ENCODE results near the gene CACNB4.
A peak's percentile ranks its signal among the peaks of the same experiment; 100 is the strongest.

Gene CACNB4

GRCh38 chr2:151974988-151975387 lies 123.9 kb downstream of the CACNB4 start:
- no peak for DNase-seq (ENCODE audit: low spot score)

GRCh38 chr2:151973901-151974199 lies 125.0 kb downstream of the CACNB4 start:
- peak; percentile 92 for DNase-seq (ENCODE audit: low spot score)

GRCh38 chr2:151973013-151973900 lies 125.6 kb downstream of the CACNB4 start:
- DNase-seq (ENCODE audit: low spot score): peak; percentile 65

GRCh38 chr2:151972241-151973012 lies 126.4 kb downstream of the CACNB4 start:
- DNase-seq (ENCODE audit: low spot score): peak; percentile 26

GRCh38 chr2:151971301-151972051 lies 127.4 kb downstream of the CACNB4 start:
- DNase-seq (ENCODE audit: low spot score): no peak

GRCh38 chr2:151968770-151969470 lies 129.9 kb downstream of the CACNB4 start:
- DNase-seq (ENCODE audit: low spot score): no peak

GRCh38 chr2:151967829-151968722 lies 130.8 kb downstream of the CACNB4 start:
- no peak for DNase-seq (ENCODE audit: low spot score)

GRCh38 chr2:151965884-151966283 lies 133.0 kb downstream of the CACNB4 start:
- DNase-seq (ENCODE audit: low spot score): no peak

- no peak for DNase-seq (ENCODE audit: low spot score)
Measured at GRCh38 chr2:151961558-151961957, 137.3 kb downstream of the CACNB4 start.

- DNase-seq (ENCODE audit: low spot score): no peak
Measured at GRCh38 chr2:151959238-151959637, 139.6 kb downstream of the CACNB4 start.

- DNase-seq (ENCODE audit: low spot score): no peak
Measured at GRCh38 chr2:151953467-151953866, 145.4 kb downstream of the CACNB4 start.

GRCh38 chr2:151952691-151953456 lies 146.0 kb downstream of the CACNB4 start:
- DNase-seq (ENCODE audit: low spot score): no peak

- peak; percentile 70 for DNase-seq (ENCODE audit: low spot score)
Measured at GRCh38 chr2:151947813-151948165, 151.1 kb downstream of the CACNB4 start.

- DNase-seq (ENCODE audit: low spot score): peak; percentile 55
Measured at GRCh38 chr2:151946899-151947812, 151.7 kb downstream of the CACNB4 start.

GRCh38 chr2:151946250-151946884 lies 152.5 kb downstream of the CACNB4 start:
- DNase-seq (ENCODE audit: low spot score): no peak

GRCh38 chr2:151945602-151946001 lies 153.2 kb downstream of the CACNB4 start:
- no peak for DNase-seq (ENCODE audit: low spot score)

GRCh38 chr2:151945186-151945585 lies 153.7 kb downstream of the CACNB4 start:
- no peak for DNase-seq (ENCODE audit: low spot score)

GRCh38 chr2:151943461-151943860 lies 155.4 kb downstream of the CACNB4 start:
- no peak for DNase-seq (ENCODE audit: low spot score)

All from Ammon's horn (tissue), 1 donor.